A549 (cell line): ENCODE data around the gene SEC24D. TPM values are rescaled to one million over a fixed set of nuclear protein-coding genes. Genes with fewer than 3 reads are reported as not detected.
A peak's percentile ranks its signal among the peaks of the same experiment; 100 is the strongest.

Experiments
- ATAC-seq, 2 experiments: fragments of 200-7000 bp in 1 of 2; fragments of >200 bp in 1 of 2; cut with Nextera tagmentation in 1 of 2; cut with Tn5 transposase in 1 of 2; 3 replicates each; pipeline versions ENCODE4 v1.8.0 to v1.9.1; 2018 to 2020; ENCODE audit warnings: mild to moderate bottlenecking in 1 of 2, moderate library complexity in 1 of 2
- CTCF ChIA-PET: fragments of 300-600 bp; sonication (Branson Sonifier 250); formaldehyde crosslinking; extraction: SDS; loops from one replicate; lab custom pipeline; 2021; ENCODE audit warnings: antibody characterized with exemption, inconsistent platforms; lab: Yijun Ruan, JAX
- POLR2A ChIA-PET: fragments of 350-600 bp; formaldehyde crosslinking; extraction: SDS; loops from one replicate; lab custom pipeline; 2021; ENCODE audit warnings: antibody characterized with exemption, inconsistent platforms; lab: Yijun Ruan, JAX
- DNase-seq, 2 experiments: peaks; one replicate each; pipeline versions ENCODE4 v3.0.0 to v3.0.0-alpha.2; 2011 to 2016; ENCODE audit warnings: low read depth in 1 of 2, low spot score in 1 of 2
- FAIRE-seq: peaks from 2 replicates; lab custom pipeline; 2011; peaks lifted over from hg19 to GRCh38; lab: Jason Lieb, UNC
- H3K27ac ChIP-seq, 2 experiments: fragments of >200 bp; sonication (Bioruptor Twin); formaldehyde crosslinking; 3 replicates each; pipeline ENCODE4 v1.5.1; 2016 to 2017
- H3K4me1 ChIP-seq: fragments of >200 bp; sonication (Bioruptor Twin); formaldehyde crosslinking; 3 replicates; pipeline ENCODE4 v1.6.1; 2016
- H3K4me2 ChIP-seq: fragments of >200 bp; sonication (Bioruptor Twin); formaldehyde crosslinking; 3 replicates; pipeline ENCODE4 v1.6.1; 2016
- H3K4me3 ChIP-seq: fragments of >200 bp; sonication (Bioruptor Twin); formaldehyde crosslinking; 3 replicates; pipeline ENCODE4 v1.5.1; 2016
- H3K9me3 ChIP-seq: fragments of >200 bp; sonication (Bioruptor Twin); formaldehyde crosslinking; 3 replicates; pipeline ENCODE4 v1.6.1; 2016
- BHLHE40 ChIP-seq: IDR thresholded peaks from 2 replicates; pipeline ENCODE4 v1.6.1; 2012; ENCODE audit warnings: low read depth, low read length, inconsistent platforms
- CBX8 ChIP-seq: fragments of 200-600 bp; sonication (generic); IDR thresholded peaks from 2 replicates; pipeline ENCODE4 v1.6.1; 2016
- CHD2 ChIP-seq: fragments of 150-350 bp; IDR thresholded peaks from 2 replicates; pipeline ENCODE4 v1.6.1; 2014; ENCODE audit warnings: low read length; ENCODE audit not compliant: partially characterized antibody
- E2F6 ChIP-seq: IDR thresholded peaks from 2 replicates; pipeline ENCODE4 v1.6.1; 2012; ENCODE audit warnings: low read depth, borderline replicate concordance
- EHF ChIP-seq: fragments of 250-450 bp; sonication (Bioruptor Pico); IDR thresholded peaks from 2 replicates; pipeline ENCODE4 v1.5.0; 2020; ENCODE audit warnings: mild to moderate bottlenecking
- ESRRA ChIP-seq: fragments of 150-350 bp; IDR thresholded peaks from 2 replicates; pipeline ENCODE4 v1.6.1; 2014; ENCODE audit warnings: mild to moderate bottlenecking, low read length, borderline replicate concordance
- FOSL2 ChIP-seq, 2 experiments: fragments of 450-650 bp in 1 of 2; fragments of >200 bp in 1 of 2; sonication (Bioruptor Twin) in 1 of 2; formaldehyde crosslinking; IDR thresholded peaks; 2 replicates each; pipeline versions ENCODE4 v1.5.0 to v1.6.1; 2016 to 2020; ENCODE audit warnings: mild to moderate bottlenecking in 1 of 2, moderate library complexity in 1 of 2
- GATA3 ChIP-seq: IDR thresholded peaks from 2 replicates; pipeline ENCODE4 v1.6.1; 2012; ENCODE audit warnings: borderline replicate concordance
- HDAC2 ChIP-seq: fragments of 200-600 bp; sonication (generic); IDR thresholded peaks from 2 replicates; pipeline ENCODE4 v1.6.1; 2016
- HEYL ChIP-seq: fragments of 250-450 bp; sonication (Bioruptor Pico); IDR thresholded peaks from 2 replicates; pipeline ENCODE4 v1.8.0; 2021; ENCODE audit warnings: mild to moderate bottlenecking, moderate library complexity
- KDM1A ChIP-seq: fragments of 200-600 bp; sonication (generic); IDR thresholded peaks from 2 replicates; pipeline ENCODE4 v1.6.1; 2016; ENCODE audit warnings: low read depth, mild to moderate bottlenecking
- NFE2L2 ChIP-seq: fragments of 150-350 bp; conservative IDR thresholded peaks from 2 replicates; pipeline ENCODE4 v1.6.1; 2014; ENCODE audit warnings: low read length
- NPAS2 ChIP-seq: fragments of 250-450 bp; sonication (Bioruptor Pico); IDR thresholded peaks from 2 replicates; pipeline ENCODE4 v1.8.0; 2022; ENCODE audit warnings: mild to moderate bottlenecking, moderate library complexity, borderline replicate concordance
- NR3C1 ChIP-seq: fragments of >200 bp; sonication (Bioruptor Twin); formaldehyde crosslinking; IDR thresholded peaks from 3 replicates; pipeline ENCODE4 v1.6.1; 2017
- POLR2A ChIP-seq: IDR thresholded peaks from 2 replicates; pipeline ENCODE4 v1.6.1; 2012; ENCODE audit warnings: mild to moderate bottlenecking, low read length
- POLR2AphosphoS2 ChIP-seq: conservative IDR thresholded peaks from 2 replicates; pipeline ENCODE4 v1.6.1; 2012; ENCODE audit warnings: low read length, improper control_type of control experiment, inconsistent platforms
- RAD21 ChIP-seq, 2 experiments: fragments of >200 bp in 1 of 2; sonication (Bioruptor Twin) in 1 of 2; formaldehyde crosslinking in 1 of 2; IDR thresholded peaks in 1 of 2; conservative IDR thresholded peaks in 1 of 2; 2 replicates in 1 of 2; 3 replicates in 1 of 2; pipeline ENCODE4 v1.6.1; 2012 to 2018; ENCODE audit warnings: inconsistent platforms in 1 of 2
- REST ChIP-seq: fragments of 200-600 bp; sonication (generic); IDR thresholded peaks from 2 replicates; pipeline ENCODE4 v1.6.1; 2016; ENCODE audit warnings: antibody characterized with exemption, mild to moderate bottlenecking, moderate library complexity
- RNF2 ChIP-seq: fragments of 200-600 bp; sonication (generic); IDR thresholded peaks from 2 replicates; pipeline ENCODE4 v1.6.1; 2016; ENCODE audit warnings: low read depth, mild to moderate bottlenecking, antibody characterized with exemption, moderate library complexity, borderline replicate concordance
- SMC3 ChIP-seq: fragments of >200 bp; sonication (Bioruptor Twin); formaldehyde crosslinking; IDR thresholded peaks from 3 replicates; pipeline ENCODE4 v1.6.1; 2018; ENCODE audit warnings: inconsistent platforms
- SREBF2 ChIP-seq: fragments of 450-650 bp; IDR thresholded peaks from 2 replicates; pipeline ENCODE4 v1.6.1; 2014; ENCODE audit warnings: mild to moderate bottlenecking, moderate library complexity
- TP53 ChIP-seq: fragments of 250-450 bp; sonication (Bioruptor Pico); IDR thresholded peaks from 2 replicates; pipeline ENCODE4 v1.5.0; 2021; ENCODE audit warnings: mild to moderate bottlenecking, moderate library complexity
- ZFP36 ChIP-seq: fragments of 450-650 bp; IDR thresholded peaks from 2 replicates; pipeline ENCODE4 v1.6.1; 2014; ENCODE audit warnings: borderline replicate concordance; ENCODE audit not compliant: partially characterized antibody
- whole genome bisulfite sequencing: methylation state at CpG from one replicate; pipeline ENCODE4 v1.1.6; 2017; ENCODE audit errors: missing lambda C conversion rate; 5-methylcytosine and 5-hydroxymethylcytosine counted together
- polyA plus RNA-seq, 4 experiments: library from polyadenylated mRNA; depleted of rRNA in 3 of 4; stranded (reverse); fragments of >200 nt; fragmentation: RNase III in 1 of 4; extraction: RNeasy Plus Mini Kit Qiagen cat#74134 plus additional on column Dnase treatment in 1 of 4; gene quantifications; 2 replicates in 3 of 4; 3 replicates in 1 of 4; pipeline ENCODE4 v1.2.3, GENCODE V29; 2011 to 2017
- TF ChIP-seq, protein P1 (sequence below): fragments of >200 bp; sonication (Bioruptor Twin); formaldehyde crosslinking; IDR thresholded peaks from 3 replicates; pipeline ENCODE4 v1.5.1; 2016
- TF ChIP-seq, protein P2 (sequence below): fragments of 450-650 bp; IDR thresholded peaks from 2 replicates; pipeline ENCODE4 v1.6.1; 2014; ENCODE audit warnings: antibody characterized with exemption

Gene SEC24D
- polyA plus RNA-seq, 2 of the 4 experiments (the other 2 are of a cell fraction), result 12.8 to 15.6 TPM

DNA sequence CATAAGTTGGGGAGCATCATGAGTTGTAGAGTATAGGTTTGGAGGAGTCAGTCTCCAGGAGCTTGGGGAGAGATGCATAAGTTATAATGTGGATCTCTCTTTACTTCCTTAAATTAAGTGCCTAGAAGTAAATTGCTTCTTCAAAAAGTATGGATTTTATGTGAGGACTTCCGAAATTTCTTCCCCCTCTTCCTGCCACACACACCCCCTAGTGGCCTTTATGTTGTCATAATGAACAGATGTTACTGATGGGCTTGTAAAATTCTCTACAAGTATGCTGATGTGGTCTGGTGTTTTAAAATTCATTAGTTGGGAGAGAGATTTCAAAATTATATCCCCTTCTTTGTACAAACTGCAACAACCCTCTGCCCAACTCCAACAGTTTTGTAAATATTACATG lies 153.0 kb downstream of the SEC24D start:
- ChIA-PET CTCF (interaction anchor here (1.0 kb wide), 1 partner anchor 208 kb away, joined by 4 read pairs; no protein-coding TSS in a partner anchor), POLR2A (no interaction called here)
- DNase-seq, result peak; percentile 13 to 25
- no peak overlapping the region for H3K4me3 ChIP-seq
- peak in 1 of 2 experiments; percentile 28; a peak in 1 of 6 replicates for ATAC-seq
- H3K9me3 ChIP-seq, result no peaks in the 10 kb centered on the region
- TF ChIP-seq SREBF2, result no peak
- peak; percentile 10 to 13; a peak in 1 of 5 replicates for TF ChIP-seq RAD21 (conservative IDR thresholded peaks at IDR 0.05 in 1 of 2, IDR thresholded peaks at IDR 0.05 in 1 of 2)
- TF ChIP-seq, protein P1, sequence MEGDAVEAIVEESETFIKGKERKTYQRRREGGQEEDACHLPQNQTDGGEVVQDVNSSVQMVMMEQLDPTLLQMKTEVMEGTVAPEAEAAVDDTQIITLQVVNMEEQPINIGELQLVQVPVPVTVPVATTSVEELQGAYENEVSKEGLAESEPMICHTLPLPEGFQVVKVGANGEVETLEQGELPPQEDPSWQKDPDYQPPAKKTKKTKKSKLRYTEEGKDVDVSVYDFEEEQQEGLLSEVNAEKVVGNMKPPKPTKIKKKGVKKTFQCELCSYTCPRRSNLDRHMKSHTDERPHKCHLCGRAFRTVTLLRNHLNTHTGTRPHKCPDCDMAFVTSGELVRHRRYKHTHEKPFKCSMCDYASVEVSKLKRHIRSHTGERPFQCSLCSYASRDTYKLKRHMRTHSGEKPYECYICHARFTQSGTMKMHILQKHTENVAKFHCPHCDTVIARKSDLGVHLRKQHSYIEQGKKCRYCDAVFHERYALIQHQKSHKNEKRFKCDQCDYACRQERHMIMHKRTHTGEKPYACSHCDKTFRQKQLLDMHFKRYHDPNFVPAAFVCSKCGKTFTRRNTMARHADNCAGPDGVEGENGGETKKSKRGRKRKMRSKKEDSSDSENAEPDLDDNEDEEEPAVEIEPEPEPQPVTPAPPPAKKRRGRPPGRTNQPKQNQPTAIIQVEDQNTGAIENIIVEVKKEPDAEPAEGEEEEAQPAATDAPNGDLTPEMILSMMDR, result peak; percentile 46; the same call in 2 of the 3 replicates
- peak; percentile 42; the same call in 2 of the 3 replicates for TF ChIP-seq SMC3
- TF ChIP-seq BHLHE40, result no peak
- WGBS, result 17% methylated on average over 1 of the region's 1 CpG
- peaks cover 6% of the 10 kb centered on the region; the same call in 2 of the 3 replicates for H3K4me1 ChIP-seq
- peak overlapping the region; percentile 39; the same call in 2 of the 3 replicates for H3K4me2 ChIP-seq
- H3K27ac ChIP-seq, result no peak overlapping the region
- no peak for FAIRE-seq

GRCh38 chr4:118680808-118681207 lies 155.1 kb downstream of the SEC24D start:
- H3K4me1 ChIP-seq, result 0 out of 3 replicates have a peak, but pooled peaks cover 3% of the 10 kb centered on the region
- no peak for ATAC-seq
- no peaks in the 10 kb centered on the region for H3K9me3 ChIP-seq
- H3K4me2 ChIP-seq, result no peak overlapping the region
- ChIA-PET CTCF (interaction anchor here (0.9 kb wide), 1 partner anchor 209 kb away, joined by 3 read pairs; no protein-coding TSS in a partner anchor), POLR2A (no interaction called here)
- peak in 1 of 2 experiments; percentile 5 for DNase-seq
- TF ChIP-seq FOSL2 (IDR thresholded peaks at IDR 0.05) (no peak), FOSL2 (CRISPR knock-in tag; IDR thresholded peaks at IDR 0.05) (no peak), E2F6 (no peak), ESRRA (no peak), SMC3 (no peak), TP53 (CRISPR knock-in tag) (no peak), RNF2 (no peak), NR3C1 (no peak), CHD2 (no peak), KDM1A (no peak), REST (no peak), HDAC2 (no peak)
- 35% methylated on average over 1 of the region's 1 CpG for WGBS
- no peak for FAIRE-seq
- no peak overlapping the region for H3K4me3 ChIP-seq
- no peak overlapping the region for H3K27ac ChIP-seq

GRCh38 chr4:118676128-118676527 lies 159.8 kb downstream of the SEC24D start:
- no peak overlapping the region for H3K4me3 ChIP-seq
- DNase-seq (no peak), ATAC-seq (no peak), FAIRE-seq (no peak)
- no peaks in the 10 kb centered on the region for H3K4me1 ChIP-seq
- H3K27ac ChIP-seq, result no peak overlapping the region
- no peak overlapping the region for H3K4me2 ChIP-seq
- ChIA-PET CTCF (no interaction called here), POLR2A (no interaction called here)
- H3K9me3 ChIP-seq, result no peaks in the 10 kb centered on the region
- WGBS, result 44% methylated on average over 2 of the region's 2 CpGs
- no peak for TF ChIP-seq HDAC2
- no peak for TF ChIP-seq POLR2AphosphoS2
- no peak for TF ChIP-seq ZFP36
- TF ChIP-seq BHLHE40, result no peak
- TF ChIP-seq E2F6, result no peak
- TF ChIP-seq CBX8, result no peak
- TF ChIP-seq NPAS2, result no peak
- TF ChIP-seq, protein P2, sequence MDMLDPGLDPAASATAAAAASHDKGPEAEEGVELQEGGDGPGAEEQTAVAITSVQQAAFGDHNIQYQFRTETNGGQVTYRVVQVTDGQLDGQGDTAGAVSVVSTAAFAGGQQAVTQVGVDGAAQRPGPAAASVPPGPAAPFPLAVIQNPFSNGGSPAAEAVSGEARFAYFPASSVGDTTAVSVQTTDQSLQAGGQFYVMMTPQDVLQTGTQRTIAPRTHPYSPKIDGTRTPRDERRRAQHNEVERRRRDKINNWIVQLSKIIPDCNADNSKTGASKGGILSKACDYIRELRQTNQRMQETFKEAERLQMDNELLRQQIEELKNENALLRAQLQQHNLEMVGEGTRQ, result no peak
- no peak for TF ChIP-seq EHF (CRISPR knock-in tag)
- TF ChIP-seq POLR2A, result no peak
- no peak for TF ChIP-seq HEYL (CRISPR knock-in tag)
- TF ChIP-seq NFE2L2, result no peak
- no peak for TF ChIP-seq GATA3
